Measurements from ENCODE around the gene LILRB2. TPM values are rescaled to one million over a fixed set of nuclear protein-coding genes. Genes with fewer than 3 reads are reported as not detected.

The LILRB2 gene
- total RNA-seq, 2 donors from 2014 or later: 11.1 to 13.7 TPM

DNA sequence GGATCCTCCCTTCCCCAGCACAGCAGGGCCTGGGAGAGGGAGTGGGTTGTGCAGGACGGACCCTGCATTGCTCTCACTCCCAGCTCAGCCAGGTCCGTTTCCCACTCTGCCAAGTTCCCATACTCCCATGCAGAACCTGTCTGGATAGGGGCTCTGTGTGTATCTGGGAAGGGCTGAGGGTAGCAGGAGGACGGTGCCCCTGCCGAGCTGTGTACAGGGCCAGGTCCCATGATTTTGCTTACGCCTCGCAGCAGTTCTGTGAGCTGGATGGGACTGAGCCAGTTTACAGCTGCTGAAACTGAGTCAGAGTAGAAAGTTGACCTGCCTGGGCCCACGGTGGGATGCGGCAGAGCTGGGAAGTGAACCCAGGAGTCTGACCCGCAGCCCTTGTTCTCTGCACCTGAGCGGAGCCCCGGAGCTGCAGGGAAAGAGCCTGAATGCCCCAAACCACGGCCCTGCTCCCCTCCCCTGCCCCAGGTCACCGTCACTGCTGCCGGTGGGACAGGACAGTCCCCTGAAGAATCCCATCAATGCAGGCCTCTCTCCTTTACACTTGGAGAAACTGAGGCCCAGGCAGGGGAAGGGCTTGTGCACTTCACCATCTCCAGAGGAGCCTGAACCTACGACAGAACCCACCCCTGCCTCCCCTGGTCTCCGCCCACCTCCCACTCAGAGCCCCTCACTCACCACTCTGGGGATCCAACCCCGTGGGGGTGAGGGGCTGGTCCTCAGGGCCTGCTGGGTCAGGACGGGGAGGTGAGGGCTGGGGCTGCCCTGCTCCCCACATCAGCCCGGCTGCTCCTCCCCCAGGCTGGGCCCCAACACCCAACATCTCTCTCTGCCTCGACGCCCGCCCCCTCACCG lies 27.3 kb downstream of the LILRB2 start:
- no peaks in the 10 kb centered on the region for H3K9me3 ChIP-seq
- H3K27me3 ChIP-seq (replicated peaks; ENCODE audit: insufficient read depth): no peaks in the 10 kb centered on the region
- ATAC-seq (ENCODE audit: insufficient number of reproducible peaks, low FRiP score, low read depth) (no peak), DNase-seq (ENCODE audit: low spot score) (no peak)
- TF ChIP-seq, protein P1, sequence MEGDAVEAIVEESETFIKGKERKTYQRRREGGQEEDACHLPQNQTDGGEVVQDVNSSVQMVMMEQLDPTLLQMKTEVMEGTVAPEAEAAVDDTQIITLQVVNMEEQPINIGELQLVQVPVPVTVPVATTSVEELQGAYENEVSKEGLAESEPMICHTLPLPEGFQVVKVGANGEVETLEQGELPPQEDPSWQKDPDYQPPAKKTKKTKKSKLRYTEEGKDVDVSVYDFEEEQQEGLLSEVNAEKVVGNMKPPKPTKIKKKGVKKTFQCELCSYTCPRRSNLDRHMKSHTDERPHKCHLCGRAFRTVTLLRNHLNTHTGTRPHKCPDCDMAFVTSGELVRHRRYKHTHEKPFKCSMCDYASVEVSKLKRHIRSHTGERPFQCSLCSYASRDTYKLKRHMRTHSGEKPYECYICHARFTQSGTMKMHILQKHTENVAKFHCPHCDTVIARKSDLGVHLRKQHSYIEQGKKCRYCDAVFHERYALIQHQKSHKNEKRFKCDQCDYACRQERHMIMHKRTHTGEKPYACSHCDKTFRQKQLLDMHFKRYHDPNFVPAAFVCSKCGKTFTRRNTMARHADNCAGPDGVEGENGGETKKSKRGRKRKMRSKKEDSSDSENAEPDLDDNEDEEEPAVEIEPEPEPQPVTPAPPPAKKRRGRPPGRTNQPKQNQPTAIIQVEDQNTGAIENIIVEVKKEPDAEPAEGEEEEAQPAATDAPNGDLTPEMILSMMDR (IDR thresholded peaks at IDR 0.05): no peak
- H3K27ac ChIP-seq: no peak overlapping the region
- no peaks in the 10 kb centered on the region for H3K36me3 ChIP-seq
- H3K4me3 ChIP-seq: no peak overlapping the region
- no peaks in the 10 kb centered on the region for H3K4me1 ChIP-seq (ENCODE audit: control insufficient read depth in 1 of 2, low read depth in 2 of 2)

DNA sequence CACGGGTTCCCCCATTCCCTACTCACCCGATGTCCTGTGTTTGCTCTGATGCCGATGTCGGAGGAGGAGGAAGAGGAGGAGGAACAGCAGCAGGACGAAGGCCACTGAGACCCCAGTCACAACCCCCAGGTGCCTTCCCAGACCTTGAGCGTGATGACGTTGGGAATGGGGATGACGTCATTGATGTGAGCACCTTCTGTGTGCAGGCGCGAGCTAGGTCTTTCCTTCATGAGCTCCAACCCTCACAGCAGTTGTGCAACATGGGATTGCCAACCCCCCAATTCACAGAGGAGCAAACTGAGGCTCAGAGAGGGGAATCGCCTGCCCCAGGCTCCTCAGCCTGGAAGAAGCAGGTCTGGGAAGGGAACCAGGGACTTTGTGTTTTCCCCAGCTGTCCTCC lies 28.1 kb downstream of the LILRB2 start:
- H3K9me3 ChIP-seq: no peaks in the 10 kb centered on the region
- H3K4me1 ChIP-seq (ENCODE audit: control insufficient read depth in 1 of 2, low read depth in 2 of 2): no peaks in the 10 kb centered on the region
- DNase-seq (ENCODE audit: low spot score) (no peak), ATAC-seq (ENCODE audit: insufficient number of reproducible peaks, low FRiP score, low read depth) (no peak)
- TF ChIP-seq, protein P1 (IDR thresholded peaks at IDR 0.05): no peak
- no peaks in the 10 kb centered on the region for H3K27me3 ChIP-seq (replicated peaks; ENCODE audit: insufficient read depth)
- H3K27ac ChIP-seq: no peak overlapping the region
- H3K36me3 ChIP-seq: no peaks in the 10 kb centered on the region
- no peak overlapping the region for H3K4me3 ChIP-seq

DNA sequence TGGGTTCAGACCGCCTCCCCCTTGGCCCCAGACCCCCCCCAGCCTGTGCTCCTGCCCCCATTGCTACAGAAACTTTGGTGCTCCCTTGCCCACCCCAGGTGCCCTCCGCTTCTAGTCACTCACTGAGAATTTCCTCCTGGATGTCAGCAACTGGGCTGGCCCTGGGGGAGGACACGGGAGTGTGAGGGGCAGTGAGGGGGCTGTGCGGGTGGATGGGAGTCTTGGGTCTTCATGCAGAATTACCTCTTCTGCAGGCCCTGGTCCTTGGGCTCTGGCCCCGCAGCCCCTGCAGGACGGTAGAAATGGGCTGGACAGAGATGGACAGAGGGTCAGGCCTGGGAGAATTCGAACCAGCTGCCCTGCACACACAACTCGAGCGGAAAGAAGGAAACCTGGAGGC lies 28.7 kb downstream of the LILRB2 start:
- ATAC-seq (ENCODE audit: insufficient number of reproducible peaks, low FRiP score, low read depth): no peak

DNA sequence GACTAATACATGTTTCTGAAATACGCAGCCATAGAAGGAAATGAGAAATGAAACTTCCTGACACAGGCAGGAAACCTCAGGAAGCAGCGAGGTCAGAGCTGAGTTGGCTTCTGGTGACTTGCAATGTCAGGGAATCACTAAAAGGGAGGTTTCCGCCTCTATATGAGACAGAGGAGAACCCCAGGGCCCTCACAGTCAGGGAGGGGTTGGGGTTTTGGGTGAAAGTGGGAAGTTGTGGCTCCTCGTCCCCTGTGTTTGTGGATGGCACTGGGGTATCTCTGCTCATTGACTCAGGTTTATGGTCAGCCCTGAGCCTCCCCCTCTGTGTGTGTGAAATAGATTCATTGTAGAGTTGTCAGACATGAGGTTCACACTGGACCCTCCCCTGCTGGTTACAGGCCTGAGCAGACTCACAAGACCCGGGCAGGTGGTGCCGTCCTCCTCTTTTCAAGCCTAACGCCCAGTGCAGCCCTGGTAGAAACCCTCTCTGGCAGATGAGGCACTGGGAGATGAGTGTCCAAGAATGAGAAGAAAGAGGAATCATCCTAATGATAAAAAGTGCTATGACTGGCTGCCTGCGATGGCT lies 32.8 kb downstream of the LILRB2 start:
- TF ChIP-seq, protein P1 (IDR thresholded peaks at IDR 0.05): no peak
- no peaks in the 10 kb centered on the region for H3K4me1 ChIP-seq (ENCODE audit: control insufficient read depth in 1 of 2, low read depth in 2 of 2)
- no peak overlapping the region for H3K4me3 ChIP-seq
- H3K36me3 ChIP-seq: no peaks in the 10 kb centered on the region
- DNase-seq (ENCODE audit: low spot score) (no peak), ATAC-seq (ENCODE audit: insufficient number of reproducible peaks, low FRiP score, low read depth) (no peak)
- H3K27me3 ChIP-seq (replicated peaks; ENCODE audit: insufficient read depth): no peaks in the 10 kb centered on the region
- no peaks in the 10 kb centered on the region for H3K9me3 ChIP-seq
- H3K27ac ChIP-seq: no peak overlapping the region

More for the DNA sequence above, 28.7 kb downstream of the LILRB2 start:
- no peaks in the 10 kb centered on the region for H3K27me3 ChIP-seq (replicated peaks; ENCODE audit: insufficient read depth)
- H3K27ac ChIP-seq: no peak overlapping the region
- no peaks in the 10 kb centered on the region for H3K36me3 ChIP-seq
- H3K4me3 ChIP-seq: no peak overlapping the region
- no peak for DNase-seq (ENCODE audit: low spot score)
- TF ChIP-seq, protein P1 (IDR thresholded peaks at IDR 0.05): no peak
- no peaks in the 10 kb centered on the region for H3K4me1 ChIP-seq (ENCODE audit: control insufficient read depth in 1 of 2, low read depth in 2 of 2)
- no peaks in the 10 kb centered on the region for H3K9me3 ChIP-seq

DNA sequence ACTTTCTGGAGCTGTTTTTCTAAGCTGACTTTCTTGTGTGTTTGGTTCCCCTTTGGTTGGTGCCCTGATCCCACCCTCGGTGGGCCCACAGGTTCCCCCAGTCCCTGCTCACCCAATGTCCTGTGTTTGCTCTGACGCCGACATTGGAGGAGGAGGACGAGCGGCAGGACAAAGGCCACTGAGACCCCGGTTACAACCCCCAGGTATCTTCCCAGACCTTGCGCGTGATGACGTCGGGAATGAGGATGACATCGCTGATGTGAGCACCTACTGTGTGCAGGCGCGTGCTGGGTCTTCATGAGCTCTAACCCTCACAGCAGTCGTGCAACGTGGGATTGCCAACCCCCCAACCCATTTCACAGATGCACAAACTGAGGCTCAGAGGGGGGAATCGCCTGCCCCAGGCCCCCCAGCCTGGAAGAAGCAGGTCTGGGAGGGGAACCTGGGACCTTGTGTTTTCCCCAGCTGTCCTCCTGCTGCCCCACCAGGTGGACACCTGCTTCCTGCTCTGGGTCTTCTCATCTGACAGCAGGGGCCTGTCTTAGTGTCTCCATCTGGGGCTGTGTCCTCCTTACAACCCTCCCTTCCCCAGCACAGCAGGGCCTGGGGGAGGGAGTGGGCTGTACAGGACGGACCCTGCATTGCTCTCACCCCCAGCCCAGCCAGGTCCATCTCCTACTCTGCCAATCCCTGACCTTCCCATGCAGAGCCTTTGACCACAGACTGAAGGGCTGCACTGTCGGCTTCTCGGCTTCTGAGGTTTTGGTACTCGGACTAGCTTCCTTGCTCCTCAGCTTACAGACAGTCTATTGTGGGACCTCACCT lies 33.6 kb downstream of the LILRB2 start:
- Histone ChIP-seq H3K27ac (no peak overlapping the region), H3K27me3 (replicated peaks; ENCODE audit: insufficient read depth) (no peaks in the 10 kb centered on the region), H3K9me3 (no peaks in the 10 kb centered on the region), H3K4me1 (ENCODE audit: control insufficient read depth in 1 of 2, low read depth in 2 of 2) (no peaks in the 10 kb centered on the region), H3K4me3 (no peak overlapping the region), H3K36me3 (no peaks in the 10 kb centered on the region)
- TF ChIP-seq, protein P1 (IDR thresholded peaks at IDR 0.05): no peak
- no peak for ATAC-seq (ENCODE audit: insufficient number of reproducible peaks, low FRiP score, low read depth)
- DNase-seq (ENCODE audit: low spot score): no peak
